SK-N-MC (cell line): ENCODE data around the gene FNDC5.

ENCODE experiments used
- EZH2 ChIP-seq: fragments of 200-600 bp; sonication (generic); IDR thresholded peaks from one replicate; pipeline ENCODE4 v1.6.1; 2017; ENCODE audit warnings: antibody characterized with exemption
- FOXP2 ChIP-seq: optimal IDR thresholded peaks from 2 replicates; pipeline ENCODE3; 2011; ENCODE audit warnings: mild to moderate bottlenecking, moderate library complexity; ENCODE audit not compliant: insufficient read depth; ENCODE audit errors: extremely low read length, control extremely low read depth

DNA sequence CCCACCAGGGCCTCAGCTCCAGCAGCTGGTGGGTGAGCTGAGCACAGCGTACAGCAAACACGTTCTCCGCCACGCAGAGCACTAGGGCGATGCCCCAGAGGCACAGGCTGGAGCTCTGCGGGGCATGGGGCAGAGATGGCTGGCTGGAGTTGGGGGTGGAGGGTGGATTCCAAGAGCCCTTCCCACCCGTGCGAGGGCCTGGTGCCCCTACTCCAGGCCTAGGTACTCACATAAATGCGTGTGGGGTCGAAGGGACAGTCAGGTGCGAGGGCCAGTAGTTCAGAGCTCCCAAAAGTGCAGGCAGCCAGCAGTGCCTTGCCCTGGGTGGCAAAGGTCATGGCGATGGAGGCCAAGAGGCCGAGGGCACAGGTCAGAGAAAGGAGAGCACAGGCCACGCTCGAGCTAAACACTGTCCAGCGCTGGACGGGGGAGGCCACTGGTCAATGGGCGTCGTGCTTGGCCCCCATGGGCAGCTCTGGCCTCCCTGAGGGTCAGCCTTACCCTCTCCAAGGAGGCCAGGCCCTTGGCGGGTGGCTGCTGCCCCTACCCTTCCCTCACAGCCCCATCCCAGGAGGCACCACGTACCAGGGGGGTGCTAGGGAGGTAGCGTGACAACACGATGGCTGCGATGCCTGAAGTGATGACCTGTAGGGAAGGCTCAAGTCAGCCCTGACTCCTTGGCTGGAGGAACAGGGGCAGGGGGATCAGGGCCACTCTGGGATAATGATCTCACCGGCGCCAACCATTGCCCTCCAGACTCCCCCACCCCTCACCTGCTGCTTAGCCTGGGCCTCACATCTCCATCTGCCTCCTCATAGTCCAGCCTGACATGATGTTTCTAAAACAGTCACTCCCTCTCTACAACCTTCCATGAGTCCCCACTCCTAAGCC, 24.9 kb upstream of the FNDC5 start:
- TF ChIP-seq EZH2 (no peak), FOXP2 (no peak)
